Ectodermal cell (in vitro differentiated cells): Measurements from ENCODE around the gene RNGTT. TPM values are rescaled to one million over a fixed set of nuclear protein-coding genes. Genes with fewer than 3 reads are reported as not detected.

Experiments
- H3K27ac ChIP-seq: 2 replicates; pipeline ENCODE4 v1.7.0; 2013; ENCODE audit warnings: mild to moderate bottlenecking, low read depth, low read length; ENCODE audit not compliant: insufficient read depth, poor library complexity, severe bottlenecking
- H3K27me3 ChIP-seq: 2 replicates; pipeline ENCODE4 v1.7.0; 2013; ENCODE audit warnings: mild to moderate bottlenecking, low read length; ENCODE audit not compliant: insufficient read depth, control insufficient read depth, poor library complexity, severe bottlenecking
- H3K36me3 ChIP-seq: one replicate; pipeline ENCODE4 v1.7.0; 2013; ENCODE audit warnings: low read length; ENCODE audit not compliant: control insufficient read depth, insufficient read depth
- H3K4me1 ChIP-seq: one replicate; pipeline ENCODE4 v1.7.0; 2013; ENCODE audit warnings: low read length; ENCODE audit not compliant: control insufficient read depth, insufficient read depth
- H3K4me3 ChIP-seq: 2 replicates; pipeline ENCODE4 v1.7.0; 2013; ENCODE audit warnings: low read depth, low read length, control low read depth; ENCODE audit not compliant: insufficient read depth
- H3K9me3 ChIP-seq: 2 replicates; pipeline ENCODE4 v1.7.0; 2013; ENCODE audit warnings: mild to moderate bottlenecking, low read length, moderate library complexity; ENCODE audit not compliant: control insufficient read depth
- WGBS, 2 experiments: methylation state at CpG; one replicate each; pipeline ENCODE4 v1.1.7; 2013; ENCODE audit warnings: missing lambda C conversion rate in 2 of 2; 5-methylcytosine and 5-hydroxymethylcytosine counted together
- polyA plus RNA-seq, 4 experiments: library from polyadenylated mRNA; stranded (reverse); fragments of 50-300 nt; gene quantifications; one replicate each; pipeline ENCODE4 v1.2.3, GENCODE V29; 2013

Gene RNGTT
- 27.7 TPM for polyA plus RNA-seq (2013, experiment 1 of 4)
- polyA plus RNA-seq (2013, experiment 2 of 4), result 29.1 TPM
- 21.7 TPM for polyA plus RNA-seq (2013, experiment 3 of 4)
- polyA plus RNA-seq (2013, experiment 4 of 4), result 20.5 TPM

- peaks cover 4% of the 10 kb centered on the region for H3K4me1 ChIP-seq
- no peaks in the 10 kb centered on the region for H3K9me3 ChIP-seq
- peak within 1 kb of the TSS; percentile 95 for H3K4me3 ChIP-seq
- WGBS, 2 experiments, result 0% methylated on average over 74 of the region's 74 CpGs
- peaks cover 7% of the 10 kb centered on the region for H3K36me3 ChIP-seq
- H3K27ac ChIP-seq, result peak within 1 kb of the TSS; percentile 65
- no peaks in the 10 kb centered on the region for H3K27me3 ChIP-seq
Observed at GRCh38 chr6:88963139-88964090, at the start of gene RNGTT. Gene RNGTT, minus strand, starts transcription at chr6:88963618. Its CDS starts 209 bp downstream, at chr6:88963409.

- no peaks in the 10 kb centered on the region for H3K9me3 ChIP-seq
- no peak overlapping the region for H3K27ac ChIP-seq
- no peaks in the 10 kb centered on the region for H3K36me3 ChIP-seq
- no peak overlapping the region for H3K4me3 ChIP-seq
- H3K27me3 ChIP-seq, result no peaks in the 10 kb centered on the region
- WGBS, 2 experiments, result 92 to 95% methylated on average over 2 of the region's 2 CpGs
- no peaks in the 10 kb centered on the region for H3K4me1 ChIP-seq
Observed at GRCh38 chr6:89011436-89011835, 48.0 kb upstream of the RNGTT start.

DNA sequence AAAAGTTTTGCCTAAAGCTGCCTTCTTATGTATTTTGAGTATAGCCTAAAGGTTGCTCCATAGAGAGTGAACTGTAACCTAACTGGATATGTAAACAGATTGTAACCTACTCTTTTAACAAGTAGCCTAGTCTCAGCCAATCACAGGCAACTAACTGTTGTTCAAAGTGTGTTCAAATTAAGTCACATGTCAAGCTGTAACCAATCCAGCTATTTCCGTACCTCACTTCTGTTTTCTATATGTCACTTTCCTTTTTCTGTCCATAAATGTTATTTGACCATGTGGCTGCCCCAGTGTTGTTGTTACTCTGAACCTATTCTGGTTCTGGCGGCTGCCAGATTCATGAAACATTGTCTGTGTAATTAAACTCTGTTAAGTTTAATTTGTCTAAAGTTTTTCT, 47.4 kb upstream of the RNGTT start:
- H3K36me3 ChIP-seq, result no peaks in the 10 kb centered on the region
- 83 to 87% methylated on average over 2 of the region's 2 CpGs for WGBS, 2 experiments
- no peaks in the 10 kb centered on the region for H3K27me3 ChIP-seq
- H3K27ac ChIP-seq, result no peak overlapping the region
- no peaks in the 10 kb centered on the region for H3K4me1 ChIP-seq
- no peak overlapping the region for H3K4me3 ChIP-seq
- no peaks in the 10 kb centered on the region for H3K9me3 ChIP-seq

- H3K4me3 ChIP-seq, result no peak overlapping the region
- no peaks in the 10 kb centered on the region for H3K4me1 ChIP-seq
- H3K36me3 ChIP-seq, result no peaks in the 10 kb centered on the region
- H3K9me3 ChIP-seq, result no peaks in the 10 kb centered on the region
- H3K27me3 ChIP-seq, result no peaks in the 10 kb centered on the region
- 95 to 96% methylated on average over 5 of the region's 5 CpGs for WGBS, 2 experiments
- no peak overlapping the region for H3K27ac ChIP-seq
Observed at GRCh38 chr6:89009624-89010059, 46.2 kb upstream of the RNGTT start.

DNA sequence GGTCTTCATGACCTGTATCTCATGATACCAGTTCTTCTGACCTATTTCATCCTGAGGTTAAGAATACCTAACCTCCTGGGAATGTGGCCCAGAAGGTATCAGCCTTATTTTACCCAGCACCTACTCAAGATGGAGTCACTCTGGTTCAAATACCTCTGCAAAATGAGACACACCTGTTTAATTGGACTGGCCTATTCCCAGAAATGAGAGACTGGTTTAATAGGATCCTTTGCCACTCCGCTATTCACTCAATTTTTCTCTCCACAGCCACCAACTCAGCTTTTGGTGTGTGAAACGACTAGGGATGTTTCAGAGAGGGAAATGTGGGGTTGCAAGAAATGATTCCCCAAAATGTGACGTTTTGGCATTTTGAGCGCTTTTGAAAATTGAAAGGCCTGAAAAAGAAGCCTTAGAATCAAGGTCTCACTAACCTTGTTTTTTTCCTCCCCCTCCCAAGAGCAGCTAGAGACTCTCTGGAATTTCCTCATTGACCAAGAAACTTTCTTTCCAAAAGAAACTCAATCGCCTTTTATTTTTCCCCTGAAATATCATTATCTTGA, 45.5 kb upstream of the RNGTT start:
- no peak overlapping the region for H3K27ac ChIP-seq

GRCh38 chr6:89008001-89008814, 44.8 kb upstream of the RNGTT start:
- Histone ChIP-seq H3K27me3 (no peaks in the 10 kb centered on the region), H3K4me3 (no peak overlapping the region), H3K27ac (no peak overlapping the region), H3K36me3 (no peaks in the 10 kb centered on the region), H3K9me3 (no peaks in the 10 kb centered on the region), H3K4me1 (no peaks in the 10 kb centered on the region)
- WGBS, 2 experiments, result 84 to 85% methylated on average over 8 of the region's 8 CpGs

More for the DNA sequence above, 45.5 kb upstream of the RNGTT start:
- no peaks in the 10 kb centered on the region for H3K4me1 ChIP-seq
- H3K27me3 ChIP-seq, result no peaks in the 10 kb centered on the region
- no peaks in the 10 kb centered on the region for H3K9me3 ChIP-seq
- 90 to 93% methylated on average over 4 to 5 of the region's 5 CpGs for WGBS, 2 experiments
- no peak overlapping the region for H3K4me3 ChIP-seq
- no peaks in the 10 kb centered on the region for H3K36me3 ChIP-seq

DNA sequence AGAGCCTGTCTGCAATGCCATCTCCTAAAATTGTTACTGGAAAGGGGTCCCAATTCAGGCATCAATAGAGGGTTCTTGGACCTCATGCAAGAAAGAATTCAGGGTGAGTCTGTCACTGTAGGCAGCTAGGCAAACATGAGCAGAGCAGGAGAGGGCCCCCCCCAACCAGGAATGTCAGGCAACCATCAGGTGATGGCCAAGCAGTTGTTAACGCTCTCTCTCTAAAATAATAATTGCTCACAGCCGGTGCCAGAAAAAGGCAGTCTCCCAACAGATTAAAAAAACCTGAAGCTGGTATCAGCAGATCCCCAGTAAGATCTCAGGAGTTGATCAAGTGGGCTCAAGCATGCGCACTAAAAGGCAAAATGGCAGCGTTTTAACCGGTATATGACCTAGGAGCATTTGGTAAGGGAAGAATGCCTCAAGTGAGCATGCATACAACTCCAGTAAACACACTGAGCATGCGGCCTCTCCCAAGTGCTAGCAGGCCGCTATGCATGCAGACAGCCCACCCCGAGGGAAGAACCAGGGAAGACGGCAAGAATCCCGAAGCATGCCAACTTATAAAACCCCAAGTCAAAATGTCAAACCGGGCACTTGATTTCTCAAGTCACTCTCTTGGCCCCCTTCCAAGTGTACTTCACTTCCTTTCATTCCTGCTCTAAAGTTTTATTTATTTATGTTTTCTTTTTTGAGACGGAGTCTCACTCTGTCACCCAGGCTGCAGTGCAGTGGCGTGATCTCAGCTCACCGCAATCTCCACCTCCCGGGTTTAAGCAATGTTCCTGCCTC, 44.0 kb upstream of the RNGTT start:
- Histone ChIP-seq H3K27ac (no peak overlapping the region), H3K4me1 (no peaks in the 10 kb centered on the region), H3K36me3 (no peaks in the 10 kb centered on the region), H3K4me3 (no peak overlapping the region), H3K27me3 (no peaks in the 10 kb centered on the region), H3K9me3 (no peaks in the 10 kb centered on the region)
- 77 to 78% methylated on average over 15 of the region's 15 CpGs for WGBS, 2 experiments

DNA sequence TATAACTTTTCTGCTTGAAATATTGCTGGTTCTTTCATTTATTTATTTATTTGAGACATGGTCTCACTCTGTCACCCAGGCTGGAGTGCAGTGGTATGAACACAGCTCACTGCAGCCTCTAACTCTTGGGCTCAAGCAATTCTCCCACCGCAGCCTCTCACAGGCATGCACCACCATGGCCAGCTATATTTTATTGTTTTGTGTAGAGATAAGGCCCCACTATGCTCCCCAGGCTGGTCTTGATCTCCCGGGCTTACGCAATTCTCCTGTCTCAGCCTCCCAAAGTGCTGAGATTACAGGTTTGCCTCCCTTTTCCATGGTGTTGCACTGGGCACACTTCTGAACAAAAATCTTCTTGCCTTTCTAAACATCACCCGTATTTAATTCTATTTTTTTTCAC, 39.1 kb upstream of the RNGTT start:
- Histone ChIP-seq H3K36me3 (no peaks in the 10 kb centered on the region), H3K9me3 (no peaks in the 10 kb centered on the region), H3K27me3 (no peaks in the 10 kb centered on the region), H3K4me3 (no peak overlapping the region), H3K27ac (no peak overlapping the region), H3K4me1 (no peaks in the 10 kb centered on the region)
- WGBS, 2 experiments, result 87 to 93% methylated on average over 4 of the region's 4 CpGs

GRCh38 chr6:88997327-88997726, 33.9 kb upstream of the RNGTT start:
- Histone ChIP-seq H3K4me1 (no peaks in the 10 kb centered on the region), H3K9me3 (no peaks in the 10 kb centered on the region), H3K27ac (no peak overlapping the region), H3K4me3 (no peak overlapping the region), H3K36me3 (no peaks in the 10 kb centered on the region), H3K27me3 (no peaks in the 10 kb centered on the region)
- WGBS, 2 experiments, result 96 to 98% methylated on average over 4 of the region's 4 CpGs
